HG03135 (cell line): Measurements from ENCODE around the gene RAB30.
"Not testable (repeated sequence)": the region's sequence is repeated elsewhere in the genome, so short reads cannot be mapped to it uniquely, and the experiment has no call there.

Experiments
- ATAC-seq: cut with Tn5 transposase; IDR thresholded peaks from one replicate; pipeline ENCODE4 v1.9.1; 2021; ENCODE audit warnings: mild to moderate bottlenecking, moderate library complexity; ENCODE audit not compliant: unreplicated experiment

RAB30 gene

DNA sequence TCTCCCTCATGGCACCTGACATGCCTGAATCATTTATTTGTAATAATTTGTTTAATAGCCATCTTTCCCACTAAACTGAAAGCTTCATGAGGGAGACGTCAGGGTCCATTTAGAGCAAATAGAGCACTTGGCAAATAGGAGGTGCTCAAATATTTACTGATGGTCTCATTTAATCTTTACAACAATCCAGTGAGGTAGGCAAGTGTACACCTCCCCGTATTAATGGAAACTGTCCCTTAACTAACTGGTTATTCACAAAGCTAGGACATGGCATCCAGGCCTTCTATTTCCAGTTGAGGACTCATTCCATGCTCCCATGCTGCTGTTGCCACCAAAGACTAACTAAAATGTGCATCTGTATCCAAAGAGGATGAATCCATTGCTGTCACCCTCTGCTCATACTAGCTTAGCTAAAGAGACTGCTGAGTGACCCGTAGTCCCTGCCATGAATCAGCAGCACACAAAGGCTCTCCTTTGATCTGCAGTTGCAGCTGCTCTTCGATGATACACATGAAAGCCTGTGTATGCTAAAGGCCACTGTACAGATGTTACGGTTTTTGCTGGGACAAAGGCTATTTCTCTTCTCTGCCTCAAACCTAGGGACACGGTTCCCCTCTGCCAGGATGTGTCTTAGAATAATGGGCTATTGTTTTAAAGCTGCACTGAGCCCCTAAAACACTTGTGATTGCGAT, 82.6 kb downstream of the RAB30 start:
- no peak for ATAC-seq

- ATAC-seq: no peak
These were observed 83.7 kb downstream of the RAB30 start for GRCh38 chr11:82987997-82988396.

DNA sequence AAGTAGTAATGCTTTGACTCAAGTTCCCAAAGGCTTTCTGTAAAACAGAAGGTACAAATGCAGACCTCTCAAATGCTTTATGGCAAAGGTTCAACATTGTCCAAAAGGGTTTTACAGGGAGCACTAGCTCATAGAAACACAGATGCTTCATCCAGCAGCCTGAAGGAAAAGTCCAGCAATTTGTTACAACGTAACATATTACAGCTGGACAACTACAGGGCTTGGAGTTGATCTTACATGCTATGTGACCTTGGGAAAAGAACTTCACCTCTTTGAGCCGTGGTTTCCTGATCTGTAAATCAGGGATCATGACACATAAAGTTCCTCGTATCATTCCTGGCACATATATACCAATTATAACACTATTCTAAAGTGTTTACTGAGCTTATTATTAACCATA, 85.3 kb downstream of the RAB30 start:
- no peak for ATAC-seq

GRCh38 chr11:82981852-82982251, 89.8 kb downstream of the RAB30 start:
- ATAC-seq: no peak

DNA sequence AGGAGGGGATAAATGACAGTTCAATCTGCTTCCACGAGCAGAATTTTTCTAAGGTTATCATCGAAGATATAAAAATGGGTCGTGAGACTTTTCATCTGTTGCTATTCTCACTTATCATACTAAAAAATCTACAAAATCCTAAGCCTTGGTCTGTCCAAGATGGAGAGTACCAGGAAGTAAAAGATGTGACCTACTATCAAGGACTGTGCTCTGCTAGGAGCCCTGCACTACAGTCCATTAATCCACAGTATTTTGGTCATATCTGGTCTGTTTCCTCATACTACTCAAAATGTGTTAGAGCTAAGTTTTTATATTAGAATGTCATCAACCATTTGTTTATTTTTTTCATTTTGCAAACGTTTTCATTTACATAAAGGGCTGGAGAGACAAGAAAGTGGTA, 90.8 kb downstream of the RAB30 start:
- ATAC-seq: no peak

GRCh38 chr11:82980292-82980691, 91.4 kb downstream of the RAB30 start:
- ATAC-seq: no peak

DNA sequence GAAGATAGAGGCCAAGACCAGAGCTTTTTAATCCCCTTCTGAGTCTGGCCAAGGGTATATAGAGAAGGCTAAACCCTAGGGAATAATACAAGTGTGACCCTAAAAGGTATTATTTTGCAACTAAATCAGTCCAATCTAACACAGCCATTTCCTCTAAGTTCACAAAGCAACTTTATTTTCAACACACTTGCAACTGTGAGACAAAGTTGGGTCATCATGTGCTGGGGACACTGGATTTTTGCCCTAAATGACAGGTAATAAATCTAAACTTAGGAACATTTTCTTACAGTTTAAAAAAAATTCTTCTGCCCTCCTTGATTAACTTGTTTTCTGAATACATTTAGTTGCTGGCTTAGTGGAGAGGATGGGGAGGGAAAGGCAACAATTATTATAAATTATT, 91.9 kb downstream of the RAB30 start:
- no peak for ATAC-seq

DNA sequence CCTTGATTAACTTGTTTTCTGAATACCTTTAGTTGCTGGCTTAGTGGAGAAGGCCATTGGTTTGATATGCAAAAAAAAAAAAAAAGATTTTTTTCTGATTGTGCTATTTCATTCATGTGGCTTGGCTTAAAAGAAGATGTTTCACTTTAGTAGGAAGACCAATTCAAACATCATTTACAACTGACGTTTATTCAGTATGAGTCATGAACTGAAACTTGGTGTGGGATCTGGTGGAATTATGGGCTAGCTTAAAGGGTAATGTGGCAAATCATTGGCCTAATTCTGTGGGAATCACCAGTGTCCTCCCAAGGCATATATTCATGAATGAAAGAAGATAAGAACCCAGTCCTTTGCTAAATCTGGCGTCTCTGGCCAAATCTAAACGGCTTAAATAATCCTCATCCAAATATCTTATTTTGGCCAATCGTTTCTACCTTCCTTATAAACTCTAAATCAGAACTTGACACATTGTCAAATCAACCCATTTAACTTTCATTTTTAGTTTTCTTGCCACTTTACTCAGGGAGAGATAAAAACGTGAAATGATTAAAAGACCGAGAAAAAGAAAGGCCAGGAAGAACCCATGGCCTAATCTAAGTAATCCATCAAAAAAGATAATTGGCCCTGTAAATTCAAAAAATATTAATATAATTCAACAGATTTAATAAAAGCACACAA, 93.1 kb downstream of the RAB30 start:
- no peak for ATAC-seq

DNA sequence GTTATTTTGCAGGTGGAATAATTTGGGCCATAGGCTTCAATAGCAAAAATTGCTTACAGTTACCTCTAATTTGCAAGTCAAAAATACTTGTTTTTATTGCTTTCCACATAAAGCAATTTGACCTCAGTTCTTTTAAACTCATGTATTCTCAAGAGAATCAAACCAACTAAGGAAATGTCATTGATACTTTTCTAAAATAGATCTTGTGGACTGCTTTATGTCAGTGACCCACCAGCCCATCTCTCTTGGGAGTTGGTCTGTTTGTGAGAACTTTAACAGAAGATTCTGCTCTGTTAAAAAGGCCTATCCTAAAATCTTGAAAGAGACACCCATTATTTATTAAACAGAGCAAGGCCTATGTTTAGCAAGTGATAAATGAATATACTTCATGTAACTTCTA, 94.9 kb downstream of the RAB30 start:
- ATAC-seq: no peak

GRCh38 chr11:82975882-82976281, 95.8 kb downstream of the RAB30 start:
- ATAC-seq: no peak

- no peak for ATAC-seq
These were observed 96.8 kb downstream of the RAB30 start for GRCh38 chr11:82974851-82975250.

- ATAC-seq: no peak
These were observed 97.6 kb downstream of the RAB30 start for GRCh38 chr11:82974135-82974534.

GRCh38 chr11:82972103-82972502, 99.6 kb downstream of the RAB30 start:
- ATAC-seq: no peak

GRCh38 chr11:82971519-82971946, 100.2 kb downstream of the RAB30 start:
- ATAC-seq: not testable (repeated sequence)

GRCh38 chr11:82970507-82971083, 101.1 kb downstream of the RAB30 start:
- not testable (repeated sequence) for ATAC-seq

DNA sequence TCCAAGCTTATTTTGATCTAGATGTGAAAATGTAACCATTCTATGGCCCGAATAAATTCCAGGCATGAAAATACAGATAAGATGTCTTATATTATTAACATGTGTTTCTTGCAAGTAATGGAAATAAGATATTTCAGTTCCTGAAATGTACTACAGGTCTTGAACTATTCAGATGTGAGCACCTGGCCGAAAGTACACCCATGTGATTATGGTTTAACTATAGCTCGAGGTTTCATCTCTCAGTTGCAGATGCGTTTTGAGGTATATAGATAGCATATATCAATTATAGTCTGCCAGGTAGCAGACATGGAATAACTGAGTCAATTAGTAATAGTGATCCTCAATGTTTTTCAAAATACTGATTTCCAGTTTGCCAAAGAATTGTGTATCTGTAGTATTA, 101.9 kb downstream of the RAB30 start:
- ATAC-seq: peak; percentile 97

DNA sequence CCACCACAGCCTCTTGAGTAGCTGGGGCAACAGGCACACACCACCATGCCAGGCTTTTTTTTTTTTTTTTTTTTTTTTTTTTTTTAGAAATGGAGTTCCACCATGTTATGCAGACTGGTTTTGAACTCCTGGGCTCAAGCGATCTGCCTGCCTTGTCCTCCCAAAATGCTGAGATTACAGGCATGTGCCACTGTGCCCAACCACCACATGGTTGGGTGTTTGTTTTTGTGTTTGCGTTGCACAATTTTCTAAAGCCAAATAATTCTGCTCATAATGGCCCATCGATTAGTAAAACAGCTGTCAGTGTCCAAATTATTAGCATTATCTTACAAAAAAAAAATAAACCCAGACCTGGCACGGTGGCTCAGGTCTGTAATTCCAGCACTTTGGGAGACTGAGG, 104.3 kb downstream of the RAB30 start:
- no peak for ATAC-seq

DNA sequence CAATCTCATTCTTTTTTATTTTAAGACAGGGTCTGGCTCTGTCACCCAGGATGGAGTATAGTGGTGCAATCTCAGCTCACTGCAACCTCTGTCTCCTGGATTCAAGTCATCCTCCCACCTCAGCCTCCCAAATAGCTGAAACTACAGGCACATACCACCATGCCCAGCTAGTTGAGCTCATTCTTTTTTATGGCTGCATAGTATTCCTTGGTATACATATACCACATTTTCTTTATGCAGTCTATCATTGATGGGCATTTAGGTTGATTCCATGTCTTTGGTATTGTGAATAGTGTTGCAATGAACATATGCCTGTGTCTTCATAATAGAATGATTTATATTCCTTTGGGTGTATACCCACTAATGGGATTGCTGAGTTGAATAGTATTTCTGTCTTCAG, 109.7 kb downstream of the RAB30 start:
- not testable (repeated sequence) for ATAC-seq

DNA sequence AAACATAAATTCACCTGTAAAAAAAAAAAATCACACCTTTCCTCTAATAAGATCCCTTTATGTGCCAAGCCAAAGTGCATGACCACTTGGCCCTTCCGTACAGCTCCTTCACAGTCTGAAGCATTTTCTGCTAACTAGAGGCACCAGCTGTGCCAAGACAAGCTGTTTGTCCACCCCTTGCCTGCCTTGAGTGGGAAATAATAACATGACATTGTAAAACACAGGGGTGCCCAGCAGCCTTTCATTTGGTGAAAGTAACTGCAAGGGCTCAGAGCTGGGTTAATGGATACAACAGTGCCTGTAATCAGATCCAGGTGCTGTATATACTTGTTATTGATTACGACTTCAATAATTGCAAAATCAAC, 110.9 kb downstream of the RAB30 start:
- ATAC-seq: peak; percentile 20

- peak; percentile 89 for ATAC-seq
These were observed 111.5 kb downstream of the RAB30 start for GRCh38 chr11:82959987-82960778.

GRCh38 chr11:82955736-82956453, 115.8 kb downstream of the RAB30 start:
- ATAC-seq: not testable (repeated sequence)
